Adrenal gland (tissue), 5 donors: ENCODE measurements around the gene ANKRD33.
A peak's percentile ranks its signal among the peaks of the same experiment; 100 is the strongest.

Source experiments
- POLR2A ChIP-seq, 2 donors: fragments of 450-650 bp; IDR thresholded peaks; one replicate each; pipeline ENCODE4 v1.6.1; 2017; ENCODE audit warnings: antibody characterized with exemption in 2 of 2, mild to moderate bottlenecking in 2 of 2, moderate library complexity in 1 of 2
- TF ChIP-seq, protein P1 (sequence below), 6 experiments: fragments of 450-650 bp in 4 of 6; fragments of 200-600 bp in 2 of 6; sonication (generic) in 1 of 6; IDR thresholded peaks; 1 replicate in 5 of 6; 2 replicates in 1 of 6; pipeline versions ENCODE4 v1.5.1 to v1.8.0; 2016 to 2021; ENCODE audit warnings: antibody characterized with exemption in 6 of 6, mild to moderate bottlenecking in 2 of 6, moderate library complexity in 1 of 6
- donor health status: DM: no; HTN: no; CAD: no.

DNA sequence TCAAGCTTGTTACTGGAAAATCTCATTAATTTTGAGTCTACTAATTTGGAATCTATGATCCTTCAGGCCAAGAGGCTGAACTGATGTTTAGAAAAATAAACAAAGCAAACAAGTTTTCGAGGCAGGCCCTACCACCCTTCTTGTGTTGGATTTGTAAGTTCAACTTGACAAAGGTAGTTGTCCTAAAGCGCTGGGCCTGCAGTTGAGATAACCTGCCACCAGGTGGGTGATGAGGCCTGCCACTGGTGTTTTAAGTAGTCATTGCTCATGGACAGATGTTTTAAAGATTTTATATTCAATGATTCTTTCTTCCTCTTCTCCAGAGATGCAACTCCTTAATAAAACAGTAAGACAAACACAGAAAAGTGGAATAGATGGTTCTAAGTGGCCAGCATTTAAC, 38.8 kb downstream of the ANKRD33 start:
- TF ChIP-seq, protein P1, sequence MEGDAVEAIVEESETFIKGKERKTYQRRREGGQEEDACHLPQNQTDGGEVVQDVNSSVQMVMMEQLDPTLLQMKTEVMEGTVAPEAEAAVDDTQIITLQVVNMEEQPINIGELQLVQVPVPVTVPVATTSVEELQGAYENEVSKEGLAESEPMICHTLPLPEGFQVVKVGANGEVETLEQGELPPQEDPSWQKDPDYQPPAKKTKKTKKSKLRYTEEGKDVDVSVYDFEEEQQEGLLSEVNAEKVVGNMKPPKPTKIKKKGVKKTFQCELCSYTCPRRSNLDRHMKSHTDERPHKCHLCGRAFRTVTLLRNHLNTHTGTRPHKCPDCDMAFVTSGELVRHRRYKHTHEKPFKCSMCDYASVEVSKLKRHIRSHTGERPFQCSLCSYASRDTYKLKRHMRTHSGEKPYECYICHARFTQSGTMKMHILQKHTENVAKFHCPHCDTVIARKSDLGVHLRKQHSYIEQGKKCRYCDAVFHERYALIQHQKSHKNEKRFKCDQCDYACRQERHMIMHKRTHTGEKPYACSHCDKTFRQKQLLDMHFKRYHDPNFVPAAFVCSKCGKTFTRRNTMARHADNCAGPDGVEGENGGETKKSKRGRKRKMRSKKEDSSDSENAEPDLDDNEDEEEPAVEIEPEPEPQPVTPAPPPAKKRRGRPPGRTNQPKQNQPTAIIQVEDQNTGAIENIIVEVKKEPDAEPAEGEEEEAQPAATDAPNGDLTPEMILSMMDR (IDR thresholded peaks at IDR 0.05) = peak in 3 of 6 experiments; percentile 6 to 36 (median 36)
- TF ChIP-seq POLR2A (IDR thresholded peaks at IDR 0.05) = no peak
